ENCODE results near the gene DCAF15.

The DCAF15 gene

DNA sequence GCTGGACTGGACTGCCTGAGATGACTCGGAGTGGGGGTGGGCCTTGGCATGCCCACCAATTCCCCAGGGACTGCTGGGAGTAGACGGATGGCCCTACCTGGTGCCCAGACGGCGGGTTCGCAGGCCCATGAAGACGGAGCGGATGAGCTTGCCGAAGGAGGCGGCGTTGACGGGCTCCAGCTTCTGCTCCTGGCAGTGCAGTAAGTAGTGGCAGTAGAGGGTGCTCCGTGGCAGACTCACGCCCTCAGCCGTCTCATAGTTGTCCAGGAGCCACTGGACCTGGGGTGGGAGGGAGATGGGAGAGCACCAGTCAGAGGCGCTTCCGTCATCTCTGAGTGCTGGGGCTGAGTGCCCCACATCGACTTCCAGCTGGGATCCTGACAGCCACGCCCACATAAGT is 17.6 kb downstream of the DCAF15 start:
- TF ChIP-seq, protein P1, sequence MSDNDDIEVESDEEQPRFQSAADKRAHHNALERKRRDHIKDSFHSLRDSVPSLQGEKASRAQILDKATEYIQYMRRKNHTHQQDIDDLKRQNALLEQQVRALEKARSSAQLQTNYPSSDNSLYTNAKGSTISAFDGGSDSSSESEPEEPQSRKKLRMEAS (IDR thresholded peaks at IDR 0.05): no peak
- no peak for TF ChIP-seq TEAD4 (IDR thresholded peaks at IDR 0.05)
- TF ChIP-seq RAD21 (IDR thresholded peaks at IDR 0.05; ENCODE audit: low read depth): no peak
- no peak for TF ChIP-seq FOXM1 (IDR thresholded peaks at IDR 0.05; ENCODE audit: borderline replicate concordance, low read depth)
- TF ChIP-seq EP300 (IDR thresholded peaks at IDR 0.05; ENCODE audit: borderline replicate concordance): no peak
- TF ChIP-seq TCF12 (IDR thresholded peaks at IDR 0.05; ENCODE audit: low read depth): no peak
- TF ChIP-seq CREB1 (IDR thresholded peaks at IDR 0.05; ENCODE audit: low read depth): no peak

GRCh38 chr19:13972368-13973155 is 20.3 kb downstream of the DCAF15 start:
- TF ChIP-seq TCF12 (IDR thresholded peaks at IDR 0.05; ENCODE audit: low read depth) (no peak), EGR1 (IDR thresholded peaks at IDR 0.05) (no peak), TAF1 (IDR thresholded peaks at IDR 0.05; ENCODE audit: low read depth) (no peak), RAD21 (IDR thresholded peaks at IDR 0.05; ENCODE audit: low read depth) (no peak), YY1 (IDR thresholded peaks at IDR 0.05; ENCODE audit: low read depth) (no peak), TEAD4 (IDR thresholded peaks at IDR 0.05) (no peak), EP300 (IDR thresholded peaks at IDR 0.05; ENCODE audit: borderline replicate concordance) (no peak), FOXM1 (IDR thresholded peaks at IDR 0.05; ENCODE audit: borderline replicate concordance, low read depth) (no peak), CEBPB (IDR thresholded peaks at IDR 0.05) (no peak), ZBTB7A (IDR thresholded peaks at IDR 0.05; ENCODE audit: low read depth) (no peak), CREB1 (IDR thresholded peaks at IDR 0.05; ENCODE audit: low read depth) (no peak), USF1 (IDR thresholded peaks at IDR 0.05) (no peak), NFIC (IDR thresholded peaks at IDR 0.05) (no peak)
- TF ChIP-seq, protein P2, sequence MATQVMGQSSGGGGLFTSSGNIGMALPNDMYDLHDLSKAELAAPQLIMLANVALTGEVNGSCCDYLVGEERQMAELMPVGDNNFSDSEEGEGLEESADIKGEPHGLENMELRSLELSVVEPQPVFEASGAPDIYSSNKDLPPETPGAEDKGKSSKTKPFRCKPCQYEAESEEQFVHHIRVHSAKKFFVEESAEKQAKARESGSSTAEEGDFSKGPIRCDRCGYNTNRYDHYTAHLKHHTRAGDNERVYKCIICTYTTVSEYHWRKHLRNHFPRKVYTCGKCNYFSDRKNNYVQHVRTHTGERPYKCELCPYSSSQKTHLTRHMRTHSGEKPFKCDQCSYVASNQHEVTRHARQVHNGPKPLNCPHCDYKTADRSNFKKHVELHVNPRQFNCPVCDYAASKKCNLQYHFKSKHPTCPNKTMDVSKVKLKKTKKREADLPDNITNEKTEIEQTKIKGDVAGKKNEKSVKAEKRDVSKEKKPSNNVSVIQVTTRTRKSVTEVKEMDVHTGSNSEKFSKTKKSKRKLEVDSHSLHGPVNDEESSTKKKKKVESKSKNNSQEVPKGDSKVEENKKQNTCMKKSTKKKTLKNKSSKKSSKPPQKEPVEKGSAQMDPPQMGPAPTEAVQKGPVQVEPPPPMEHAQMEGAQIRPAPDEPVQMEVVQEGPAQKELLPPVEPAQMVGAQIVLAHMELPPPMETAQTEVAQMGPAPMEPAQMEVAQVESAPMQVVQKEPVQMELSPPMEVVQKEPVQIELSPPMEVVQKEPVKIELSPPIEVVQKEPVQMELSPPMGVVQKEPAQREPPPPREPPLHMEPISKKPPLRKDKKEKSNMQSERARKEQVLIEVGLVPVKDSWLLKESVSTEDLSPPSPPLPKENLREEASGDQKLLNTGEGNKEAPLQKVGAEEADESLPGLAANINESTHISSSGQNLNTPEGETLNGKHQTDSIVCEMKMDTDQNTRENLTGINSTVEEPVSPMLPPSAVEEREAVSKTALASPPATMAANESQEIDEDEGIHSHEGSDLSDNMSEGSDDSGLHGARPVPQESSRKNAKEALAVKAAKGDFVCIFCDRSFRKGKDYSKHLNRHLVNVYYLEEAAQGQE (IDR thresholded peaks at IDR 0.05; ENCODE audit: low read depth): no peak
- TF ChIP-seq, protein P1 (IDR thresholded peaks at IDR 0.05): no peak

DNA sequence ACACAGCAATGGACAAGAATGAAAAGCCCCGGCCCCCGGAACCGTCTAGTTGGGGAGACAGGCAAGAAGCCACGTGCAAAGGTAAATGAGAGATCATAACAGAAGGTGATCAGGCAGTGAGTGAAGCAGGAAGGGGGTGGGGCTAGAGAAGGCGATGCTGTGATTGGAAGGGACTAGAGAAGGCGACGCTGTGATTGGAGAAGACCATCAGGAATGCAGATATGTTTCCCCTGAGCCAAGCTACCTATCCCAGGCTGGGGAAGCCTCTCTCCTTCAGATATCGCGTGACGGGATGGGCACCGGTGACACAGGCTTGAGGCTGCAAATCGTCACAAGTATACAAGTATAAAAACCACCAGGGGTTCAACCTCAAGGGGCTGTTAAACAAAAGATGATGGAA is 21.8 kb downstream of the DCAF15 start:
- TF ChIP-seq, protein P2 (IDR thresholded peaks at IDR 0.05; ENCODE audit: low read depth): no peak
- TF ChIP-seq, protein P1 (IDR thresholded peaks at IDR 0.05): peak; percentile 91
- 0 out of 2 replicates have a peak, but pooled peaks have one; percentile 45 for TF ChIP-seq CREB1 (IDR thresholded peaks at IDR 0.05; ENCODE audit: low read depth)
- TF ChIP-seq NFIC (IDR thresholded peaks at IDR 0.05): no peak

DNA sequence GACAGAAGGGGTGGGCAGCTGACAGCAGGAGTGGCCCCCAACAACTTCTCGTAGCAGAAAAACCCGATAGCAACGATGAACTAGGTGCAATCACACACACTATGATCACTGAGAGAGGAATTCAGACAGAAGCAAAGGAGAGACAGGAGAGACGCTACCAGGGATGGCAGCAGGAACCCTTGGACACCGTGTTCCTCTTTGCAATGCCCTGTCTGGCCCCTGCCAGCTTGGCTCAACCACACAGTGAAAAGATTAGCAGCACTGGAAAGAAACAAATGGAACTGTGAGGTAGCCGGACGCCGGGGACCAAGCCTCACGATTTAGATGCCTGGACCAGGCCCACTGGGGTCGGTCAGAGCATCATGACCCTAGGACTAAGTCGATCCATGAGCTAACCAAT is 23.6 kb downstream of the DCAF15 start:
- TF ChIP-seq TCF12 (IDR thresholded peaks at IDR 0.05; ENCODE audit: low read depth) (no peak), NFIC (IDR thresholded peaks at IDR 0.05) (no peak), YY1 (IDR thresholded peaks at IDR 0.05; ENCODE audit: low read depth) (no peak), CREB1 (IDR thresholded peaks at IDR 0.05; ENCODE audit: low read depth) (no peak), TAF1 (IDR thresholded peaks at IDR 0.05; ENCODE audit: low read depth) (no peak), FOXM1 (IDR thresholded peaks at IDR 0.05; ENCODE audit: borderline replicate concordance, low read depth) (no peak), USF1 (IDR thresholded peaks at IDR 0.05) (no peak), CEBPB (IDR thresholded peaks at IDR 0.05) (no peak), RAD21 (IDR thresholded peaks at IDR 0.05; ENCODE audit: low read depth) (no peak), EP300 (IDR thresholded peaks at IDR 0.05; ENCODE audit: borderline replicate concordance) (no peak), TEAD4 (IDR thresholded peaks at IDR 0.05) (no peak), ZBTB7A (IDR thresholded peaks at IDR 0.05; ENCODE audit: low read depth) (no peak)
- TF ChIP-seq, protein P1 (IDR thresholded peaks at IDR 0.05): no peak
- TF ChIP-seq, protein P2 (IDR thresholded peaks at IDR 0.05; ENCODE audit: low read depth): no peak
